ENCODE measurements around the gene TXNDC2. TPM values are rescaled to one million over a fixed set of nuclear protein-coding genes. Genes with fewer than 3 reads are reported as not detected.

TXNDC2 gene
- total RNA-seq, 1 experiment from 2014 or later, result 0.12 TPM

- peak overlapping the region; percentile 62; the same call in 1 of the 2 replicates for H3K27ac ChIP-seq (ENCODE audit: low read depth, low read length)
- no TSS peak for BruUV-seq (replicated peaks)
- ATAC-seq, result no peak
- no peaks in the 10 kb centered on the region for H3K27me3 ChIP-seq (ENCODE audit: insufficient read depth, low read length)
- H3K9me2 ChIP-seq (ENCODE audit: insufficient read depth), result no peaks in the 10 kb centered on the region
- ChIA-PET POLR2A (interaction anchor here (1.3 kb wide), 1 partner anchor 37 kb away, joined by 5 read pairs; the partner anchor contains the start of gene VAPA), CTCF (no interaction called here), RAD21 (ENCODE audit: low non-redundant PET in 1 of 2, low total read pairs in 2 of 2, uncharacterized antibody in 2 of 2, unreplicated experiment in 2 of 2) (no interaction called here)
- no peaks in the 10 kb centered on the region for H3K9me3 ChIP-seq (ENCODE audit: control insufficient read depth in 1 of 2, insufficient read depth in 1 of 2, low read depth in 1 of 2, low read length in 2 of 2)
- no peaks in the 10 kb centered on the region for H3K79me2 ChIP-seq (ENCODE audit: insufficient read depth, low read length)
- peak overlapping the region; percentile 55 for H3K9ac ChIP-seq (ENCODE audit: low read length)
- intact Hi-C loops (cut with micrococcal nuclease), result no loop called here
- no peaks in the 10 kb centered on the region for H3K36me3 ChIP-seq (ENCODE audit: control insufficient read depth in 1 of 2, insufficient read depth in 2 of 2, low read length in 2 of 2)
- peak overlapping the region in 1 of 2 experiments; percentile 44; a peak in 2 of 4 replicates for H3K4me3 ChIP-seq (replicated peaks in 1 of 2; ENCODE audit: low read depth in 1 of 2, low read length in 2 of 2)
- 0 out of 2 replicates have a peak, but pooled peaks have one; percentile 5 for TF ChIP-seq JUND (IDR thresholded peaks at IDR 0.05)
- no peak for TF ChIP-seq SIN3A (IDR thresholded peaks at IDR 0.05; ENCODE audit: low read depth)
- H3K4me2 ChIP-seq (ENCODE audit: low read length), result peak overlapping the region; percentile 78
- no peak for DNase-seq (ENCODE audit: low read depth, low spot score)
- peaks cover 21 to 57% of the 10 kb centered on the region in 2 experiments for H3K4me1 ChIP-seq (ENCODE audit: control insufficient read depth in 1 of 2, insufficient read depth in 2 of 2, low read length in 2 of 2)
- no peaks in the 10 kb centered on the region for H4K20me1 ChIP-seq (ENCODE audit: insufficient read depth)
- peak overlapping the region; percentile 96 for H2AFZ ChIP-seq (ENCODE audit: low read depth, low read length, poor library complexity, severe bottlenecking)
These were observed 9.4 kb upstream of the TXNDC2 start for GRCh38 chr18:9876212-9876866.

DNA sequence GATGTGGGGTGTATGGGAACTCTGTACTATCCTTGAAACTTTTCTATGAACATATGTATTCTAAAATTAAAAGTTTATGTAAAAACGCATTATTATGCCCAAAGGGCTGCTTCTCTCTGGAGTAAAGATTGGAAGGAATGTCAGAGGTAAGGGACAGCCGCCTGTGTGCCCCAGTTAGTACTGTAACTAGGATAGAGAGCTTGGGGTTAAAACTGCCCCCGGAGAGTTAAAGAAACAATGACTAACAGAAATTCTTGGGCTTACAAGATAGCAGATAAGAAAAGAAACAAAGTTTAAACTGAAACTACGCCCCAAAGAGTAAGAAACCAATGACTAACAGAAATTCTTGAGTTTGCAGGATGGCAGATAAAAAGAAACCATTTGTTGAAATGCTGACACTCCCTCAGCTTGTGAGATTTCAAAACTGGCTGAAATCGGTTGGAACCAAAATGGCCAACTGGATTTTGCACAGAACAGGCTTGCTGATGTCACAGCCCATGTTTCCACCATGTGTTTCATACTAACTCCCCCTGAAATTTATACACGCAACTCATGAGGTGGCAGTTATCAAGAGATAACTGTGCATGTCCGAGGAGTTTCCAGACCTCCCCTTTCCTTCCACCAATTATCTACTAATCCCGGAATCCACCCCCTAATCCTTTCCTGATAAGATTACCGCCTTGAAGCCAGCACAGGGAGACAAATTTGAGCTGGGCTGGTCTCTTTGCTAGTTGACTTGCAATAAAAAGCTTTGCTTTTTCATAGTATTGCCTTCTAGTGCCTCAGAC, 8.7 kb upstream of the TXNDC2 start:
- Histone ChIP-seq H3K9ac (ENCODE audit: low read length) (peak overlapping the region; percentile 55), H3K9me3 (ENCODE audit: control insufficient read depth in 1 of 2, insufficient read depth in 1 of 2, low read depth in 1 of 2, low read length in 2 of 2) (no peaks in the 10 kb centered on the region), H2AFZ (ENCODE audit: low read depth, low read length, poor library complexity, severe bottlenecking) (peak overlapping the region; percentile 96), H4K20me1 (ENCODE audit: insufficient read depth) (no peaks in the 10 kb centered on the region), H3K79me2 (ENCODE audit: insufficient read depth, low read length) (no peaks in the 10 kb centered on the region), H3K9me2 (ENCODE audit: insufficient read depth) (no peaks in the 10 kb centered on the region), H3K27ac (ENCODE audit: low read depth, low read length) (peak overlapping the region; percentile 62), H3K4me2 (ENCODE audit: low read length) (peak overlapping the region; percentile 78), H3K4me3 (replicated peaks in 1 of 2; ENCODE audit: low read depth in 1 of 2, low read length in 2 of 2) (peak overlapping the region; percentile 21 to 44), H3K4me1 (ENCODE audit: control insufficient read depth in 1 of 2, insufficient read depth in 2 of 2, low read length in 2 of 2) (peaks cover 17 to 50% of the 10 kb centered on the region in 2 experiments), H3K27me3 (ENCODE audit: insufficient read depth, low read length) (no peaks in the 10 kb centered on the region), H3K36me3 (ENCODE audit: control insufficient read depth in 1 of 2, insufficient read depth in 2 of 2, low read length in 2 of 2) (no peaks in the 10 kb centered on the region)
- TSS peak; percentile 90 for BruUV-seq (replicated peaks)
- DNase-seq (ENCODE audit: low read depth, low spot score), result peak; percentile 40
- ChIA-PET POLR2A (interaction anchor here (0.6 to 1.3 kb wide), 2 partner anchors 9 to 36 kb away, joined by 3 to 5 read pairs; partner anchors contain the start of genes TXNDC2 and VAPA), CTCF (no interaction called here), RAD21 (ENCODE audit: low non-redundant PET in 1 of 2, low total read pairs in 2 of 2, uncharacterized antibody in 2 of 2, unreplicated experiment in 2 of 2) (no interaction called here)
- peak; percentile 78 for ATAC-seq
- intact Hi-C loops (cut with micrococcal nuclease), result no loop called here
- TF ChIP-seq, protein P1, sequence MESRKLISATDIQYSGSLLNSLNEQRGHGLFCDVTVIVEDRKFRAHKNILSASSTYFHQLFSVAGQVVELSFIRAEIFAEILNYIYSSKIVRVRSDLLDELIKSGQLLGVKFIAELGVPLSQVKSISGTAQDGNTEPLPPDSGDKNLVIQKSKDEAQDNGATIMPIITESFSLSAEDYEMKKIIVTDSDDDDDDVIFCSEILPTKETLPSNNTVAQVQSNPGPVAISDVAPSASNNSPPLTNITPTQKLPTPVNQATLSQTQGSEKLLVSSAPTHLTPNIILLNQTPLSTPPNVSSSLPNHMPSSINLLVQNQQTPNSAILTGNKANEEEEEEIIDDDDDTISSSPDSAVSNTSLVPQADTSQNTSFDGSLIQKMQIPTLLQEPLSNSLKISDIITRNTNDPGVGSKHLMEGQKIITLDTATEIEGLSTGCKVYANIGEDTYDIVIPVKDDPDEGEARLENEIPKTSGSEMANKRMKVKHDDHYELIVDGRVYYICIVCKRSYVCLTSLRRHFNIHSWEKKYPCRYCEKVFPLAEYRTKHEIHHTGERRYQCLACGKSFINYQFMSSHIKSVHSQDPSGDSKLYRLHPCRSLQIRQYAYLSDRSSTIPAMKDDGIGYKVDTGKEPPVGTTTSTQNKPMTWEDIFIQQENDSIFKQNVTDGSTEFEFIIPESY (IDR thresholded peaks at IDR 0.05; ENCODE audit: extremely low read depth, insufficient replicate concordance, low read length), result no peak
- no peak for TF ChIP-seq REST (IDR thresholded peaks at IDR 0.05; ENCODE audit: low read depth)
- TF ChIP-seq SRF (IDR thresholded peaks at IDR 0.05; ENCODE audit: low read depth), result no peak
- TF ChIP-seq RAD21 (IDR thresholded peaks at IDR 0.05; ENCODE audit: low read depth), result no peak
- TF ChIP-seq CBX3 (IDR thresholded peaks at IDR 0.05; ENCODE audit: low read depth), result peak; percentile 55; the same call in 1 of the 2 replicates
- no peak for TF ChIP-seq ZFX (IDR thresholded peaks at IDR 0.05)
- TF ChIP-seq POLR2AphosphoS5 (IDR thresholded peaks at IDR 0.05; ENCODE audit: low read depth, low read length), result peak; percentile 12; the same call in 1 of the 2 replicates
- TF ChIP-seq CEBPB (IDR thresholded peaks at IDR 0.05; ENCODE audit: low read depth), result peak; percentile 18; the same call in 1 of the 2 replicates
- TF ChIP-seq JUND (IDR thresholded peaks at IDR 0.05), result 0 out of 2 replicates have a peak, but pooled peaks have one; percentile 1
- TF ChIP-seq SIN3A (IDR thresholded peaks at IDR 0.05; ENCODE audit: low read depth), result no peak
- TF ChIP-seq ATF3 (IDR thresholded peaks at IDR 0.05), result no peak
- peak; percentile 20; the same call in 1 of the 2 replicates for TF ChIP-seq EGR1 (IDR thresholded peaks at IDR 0.05; ENCODE audit: low read depth)

All from HCT116 (cell line).